Sigmoid colon (tissue), 4 donors: Measurements from ENCODE around the gene TBC1D22A.

Experiments used
- CTCF ChIP-seq, 4 experiments: fragments of 450-650 bp in 3 of 4; fragments of 200-600 bp in 1 of 4; IDR thresholded peaks; one replicate each; pipeline ENCODE4 v1.5.1; 2016 to 2019; ENCODE audit warnings: antibody characterized with exemption in 4 of 4, mild to moderate bottlenecking in 3 of 4, moderate library complexity in 2 of 4
- POLR2AphosphoS5 ChIP-seq, 4 donors: sonication (generic); formaldehyde crosslinking; IDR thresholded peaks; one replicate each; pipeline ENCODE4 v1.6.1; 2017; ENCODE audit warnings: antibody characterized with exemption in 4 of 4

GRCh38 chr22:47011131-47011858, 248.8 kb downstream of the TBC1D22A start:
- no peak for TF ChIP-seq POLR2AphosphoS5 (IDR thresholded peaks at IDR 0.05)
- no peak for TF ChIP-seq CTCF (IDR thresholded peaks at IDR 0.05)
